Activated naive CD4-positive, alpha-beta T cell treated with anti-CD3 and anti-CD28 coated beads, Interleukin-2, amount 50 U/mL, for 16 hours (primary cell): Measurements from ENCODE around the gene CSF1.
"Not testable (repeated sequence)": the region's sequence is repeated elsewhere in the genome, so short reads cannot be mapped to it uniquely, and the experiment has no call there.

ENCODE experiments used
- DNase-seq: peaks from one replicate; pipeline ENCODE4 v3.0.0-alpha.2; 2020

Gene CSF1, protein sequence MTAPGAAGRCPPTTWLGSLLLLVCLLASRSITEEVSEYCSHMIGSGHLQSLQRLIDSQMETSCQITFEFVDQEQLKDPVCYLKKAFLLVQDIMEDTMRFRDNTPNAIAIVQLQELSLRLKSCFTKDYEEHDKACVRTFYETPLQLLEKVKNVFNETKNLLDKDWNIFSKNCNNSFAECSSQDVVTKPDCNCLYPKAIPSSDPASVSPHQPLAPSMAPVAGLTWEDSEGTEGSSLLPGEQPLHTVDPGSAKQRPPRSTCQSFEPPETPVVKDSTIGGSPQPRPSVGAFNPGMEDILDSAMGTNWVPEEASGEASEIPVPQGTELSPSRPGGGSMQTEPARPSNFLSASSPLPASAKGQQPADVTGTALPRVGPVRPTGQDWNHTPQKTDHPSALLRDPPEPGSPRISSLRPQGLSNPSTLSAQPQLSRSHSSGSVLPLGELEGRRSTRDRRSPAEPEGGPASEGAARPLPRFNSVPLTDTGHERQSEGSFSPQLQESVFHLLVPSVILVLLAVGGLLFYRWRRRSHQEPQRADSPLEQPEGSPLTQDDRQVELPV

DNA sequence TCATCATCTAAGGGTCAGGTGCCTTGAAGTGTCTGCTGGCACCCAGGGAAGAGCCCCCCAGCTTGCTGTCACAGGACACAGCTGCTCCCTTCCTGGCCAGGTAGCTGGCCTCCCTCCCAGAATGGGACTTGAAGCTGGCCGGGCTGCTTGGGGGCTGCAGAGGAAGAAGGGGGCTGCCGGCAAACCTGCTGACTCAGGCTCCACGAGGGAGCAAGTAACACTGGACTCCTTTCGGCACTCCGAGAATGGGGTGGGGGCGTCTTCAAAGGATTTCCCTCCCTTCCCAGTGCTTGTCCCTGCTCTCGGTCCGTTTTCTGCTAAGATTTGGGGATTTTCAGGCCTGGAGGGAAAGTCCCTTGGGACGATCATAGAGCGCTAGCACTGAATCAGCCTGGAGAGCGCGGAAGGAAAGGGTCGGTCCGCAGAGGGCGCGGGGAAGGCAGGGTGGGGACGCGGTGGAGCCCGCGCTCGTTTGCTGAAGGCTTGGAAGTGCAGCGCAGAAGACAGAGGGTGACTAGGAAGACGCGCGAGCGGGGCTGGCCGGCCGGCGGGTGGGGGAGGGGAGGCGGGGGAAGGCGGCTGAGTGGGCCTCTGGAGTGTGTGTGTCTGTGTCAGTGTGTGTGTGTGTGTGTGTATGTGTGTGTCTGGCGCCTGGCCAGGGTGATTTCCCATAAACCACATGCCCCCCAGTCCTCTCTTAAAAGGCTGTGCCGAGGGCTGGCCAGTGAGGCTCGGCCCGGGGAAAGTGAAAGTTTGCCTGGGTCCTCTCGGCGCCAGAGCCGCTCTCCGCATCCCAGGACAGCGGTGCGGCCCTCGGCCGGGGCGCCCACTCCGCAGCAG, at the start of gene CSF1:
CSF1 (plus strand) TSS at position 727 of the 840 bp plus-strand sequence. CDS start 175 bp downstream, outside the sequence.
- DNase-seq = peak; percentile 55

DNA sequence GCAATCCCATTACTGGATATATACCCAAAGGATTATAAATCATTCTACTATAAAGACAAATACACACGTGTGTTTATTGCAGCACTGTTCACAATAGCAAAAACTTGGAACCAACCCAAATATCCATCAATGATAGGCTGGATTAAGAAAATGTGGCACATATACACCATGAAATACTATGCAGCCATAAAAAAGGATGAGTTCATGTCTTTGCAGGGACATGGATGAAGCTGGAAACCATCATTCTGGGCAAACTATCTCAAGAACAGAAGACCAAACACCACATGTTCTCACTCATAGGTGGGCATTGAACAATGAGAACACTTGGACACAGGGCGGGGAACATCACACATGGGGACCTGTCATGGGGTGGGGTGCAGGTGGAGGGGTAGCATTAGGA, 49.0 kb upstream of the CSF1 start:
- not testable (repeated sequence) for DNase-seq

DNA sequence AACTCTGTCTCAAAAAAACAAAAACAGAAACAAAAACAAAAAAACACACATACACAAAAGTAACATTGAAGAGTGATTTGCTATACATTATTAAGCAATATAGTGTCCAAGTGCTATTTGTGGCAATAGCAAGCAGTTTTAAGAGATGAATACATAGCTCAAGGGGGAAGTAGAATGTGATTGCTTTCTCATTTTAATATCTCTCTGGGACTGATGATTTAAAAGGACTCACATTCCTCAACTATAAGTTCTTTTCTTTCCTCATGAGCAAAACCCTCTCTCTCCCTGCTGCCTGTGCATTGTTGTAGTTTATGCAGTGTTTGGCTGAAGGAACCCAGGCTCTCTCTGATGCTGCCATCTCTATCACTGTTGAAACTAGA, 47.0 kb upstream of the CSF1 start:
- no peak for DNase-seq

DNA sequence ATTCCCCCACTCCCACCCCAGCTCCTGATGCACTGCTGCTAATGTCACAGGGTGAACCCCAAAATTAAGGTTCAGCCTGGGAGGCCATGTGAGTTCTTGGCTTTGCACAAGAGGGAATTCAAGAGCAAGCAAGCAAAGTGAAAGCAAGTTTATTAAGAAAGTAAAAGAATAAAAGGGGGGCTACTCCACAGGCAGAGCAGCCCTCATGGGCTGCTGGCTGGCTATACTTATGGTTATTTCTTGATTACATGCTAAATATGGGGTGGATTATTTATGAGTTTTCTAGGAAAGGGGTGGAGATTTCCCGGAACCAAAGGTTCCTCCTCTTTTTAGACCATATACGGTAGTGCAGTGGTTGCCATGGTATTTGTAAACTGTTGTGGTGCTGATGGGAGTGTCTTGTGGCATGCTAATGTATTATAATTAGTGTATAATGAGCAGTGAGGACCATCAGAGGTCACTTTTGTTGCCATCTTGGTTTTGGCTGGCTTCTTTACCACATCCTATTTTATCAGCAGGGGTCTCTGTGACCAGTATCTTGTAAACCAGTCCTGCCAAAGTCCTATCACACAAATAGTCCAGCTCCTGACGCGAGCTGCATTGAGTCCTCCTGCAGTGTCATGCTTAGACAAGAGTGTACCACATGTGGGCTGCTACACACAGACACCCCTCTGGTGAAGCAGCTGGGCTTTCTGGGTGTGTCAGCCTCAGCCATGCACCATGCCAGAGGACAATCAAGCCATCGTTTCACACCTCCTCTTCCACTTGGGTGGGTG, 46.4 kb upstream of the CSF1 start:
- no peak for DNase-seq

DNA sequence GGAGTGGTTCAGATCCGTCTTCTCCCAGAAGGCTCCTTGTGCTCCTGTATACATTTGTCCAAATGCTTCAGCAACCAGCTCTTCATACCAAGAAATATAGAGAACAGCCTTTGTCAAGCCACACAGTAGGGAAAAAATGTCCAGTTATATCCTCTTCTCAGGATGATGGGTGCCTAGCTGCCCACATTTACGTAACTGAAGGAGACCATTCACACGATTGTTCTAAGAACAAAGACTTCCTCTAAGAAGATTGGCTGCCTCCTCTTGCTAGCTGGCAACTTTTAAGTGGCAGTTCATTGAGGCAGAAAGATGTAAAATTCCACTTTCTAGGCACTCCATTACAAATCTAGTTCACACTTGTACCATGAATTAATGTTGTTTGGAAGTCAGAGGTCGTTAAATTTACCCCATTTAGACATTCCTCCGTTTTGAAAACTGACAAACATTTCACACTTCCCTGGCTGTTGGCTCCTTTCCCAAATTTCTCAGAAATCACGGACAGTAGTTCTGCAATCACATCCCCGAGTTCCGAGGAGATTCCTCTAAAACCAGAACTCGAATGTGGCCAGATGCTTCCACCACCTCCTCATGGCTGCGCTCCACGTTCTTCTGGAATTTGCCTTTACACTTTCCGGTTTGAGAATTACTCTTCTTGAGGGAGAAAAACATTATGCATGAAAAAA, 45.6 kb upstream of the CSF1 start:
- no peak for DNase-seq

DNA sequence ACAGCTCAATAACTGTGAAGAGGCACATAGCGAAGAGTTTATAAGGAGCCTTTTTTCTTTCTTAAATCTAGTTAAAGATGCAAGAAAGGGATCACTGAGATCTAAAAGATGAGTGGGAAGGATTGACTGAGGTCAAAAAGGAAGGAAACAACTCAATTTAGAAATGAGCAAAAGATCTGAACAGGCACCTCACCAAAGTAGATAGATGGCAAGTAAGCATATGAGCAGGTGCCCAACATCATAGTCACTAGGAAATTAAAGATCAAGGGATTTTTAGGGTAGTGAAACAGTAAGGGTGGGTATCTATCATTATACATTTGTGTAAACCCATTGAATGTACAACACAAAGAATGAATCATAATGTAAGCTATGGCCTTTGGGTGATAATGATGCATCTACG, 44.6 kb upstream of the CSF1 start:
- no peak for DNase-seq

DNA sequence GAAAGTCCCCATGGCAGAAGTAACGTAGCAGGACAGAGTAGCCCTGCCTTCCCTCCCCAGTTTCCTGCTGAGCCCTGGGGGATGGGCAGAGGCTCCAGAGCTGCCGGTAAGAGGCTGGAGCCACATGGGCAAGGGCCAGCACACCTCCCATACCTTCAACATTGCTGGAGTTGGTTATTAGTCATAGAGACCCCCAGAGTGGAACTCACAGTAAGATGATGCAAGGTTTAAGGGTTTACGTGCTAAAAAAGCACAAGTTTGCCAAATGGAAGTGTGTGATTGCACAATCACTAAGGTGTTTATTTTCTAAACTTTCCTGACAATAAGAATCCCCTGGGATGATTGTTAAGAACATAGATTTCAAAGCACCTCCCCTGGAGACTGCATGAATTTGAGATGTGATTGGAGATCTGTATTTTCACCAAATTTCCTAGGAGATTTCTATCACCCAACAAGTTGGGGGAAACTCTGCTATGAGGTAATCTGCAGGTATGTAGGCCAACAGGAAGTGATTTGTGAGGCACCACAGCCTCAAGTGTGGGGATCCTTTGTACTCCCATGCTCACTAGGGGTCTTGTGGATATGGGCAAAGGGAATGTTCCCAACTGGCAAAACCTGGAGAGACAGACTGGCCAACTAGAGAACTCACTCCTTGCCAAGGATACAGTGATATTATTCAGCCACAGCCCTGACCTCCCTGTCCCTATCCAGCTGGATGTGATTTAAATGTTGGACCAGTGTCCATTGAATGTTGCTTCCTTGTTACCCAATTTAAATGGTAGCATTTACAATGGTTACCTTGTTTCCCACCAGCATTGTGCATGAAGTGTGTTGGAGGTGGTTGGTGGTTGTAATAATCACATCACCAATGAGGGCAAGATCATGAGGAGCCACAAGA, 37.1 kb upstream of the CSF1 start:
- DNase-seq = no peak

DNA sequence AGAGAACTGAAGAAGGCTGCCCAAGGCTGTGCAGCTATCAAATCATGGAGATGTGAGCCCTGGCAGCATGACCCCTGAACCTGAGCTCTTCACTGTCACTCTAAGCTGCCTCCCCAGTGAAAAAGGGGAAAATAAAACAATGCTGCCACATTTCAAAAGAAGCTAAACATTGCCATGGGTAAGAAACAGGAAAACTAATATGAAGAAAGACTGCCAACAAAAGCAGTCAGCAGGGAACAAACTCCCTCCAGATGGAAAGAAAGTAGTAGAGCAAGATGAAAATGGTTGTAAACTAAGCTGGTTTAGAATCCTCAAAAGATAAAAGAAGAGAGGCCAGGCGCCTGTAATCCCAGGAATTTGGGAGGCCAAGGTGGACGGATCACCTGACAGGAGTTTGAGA, 36.2 kb upstream of the CSF1 start:
- no peak for DNase-seq

DNA sequence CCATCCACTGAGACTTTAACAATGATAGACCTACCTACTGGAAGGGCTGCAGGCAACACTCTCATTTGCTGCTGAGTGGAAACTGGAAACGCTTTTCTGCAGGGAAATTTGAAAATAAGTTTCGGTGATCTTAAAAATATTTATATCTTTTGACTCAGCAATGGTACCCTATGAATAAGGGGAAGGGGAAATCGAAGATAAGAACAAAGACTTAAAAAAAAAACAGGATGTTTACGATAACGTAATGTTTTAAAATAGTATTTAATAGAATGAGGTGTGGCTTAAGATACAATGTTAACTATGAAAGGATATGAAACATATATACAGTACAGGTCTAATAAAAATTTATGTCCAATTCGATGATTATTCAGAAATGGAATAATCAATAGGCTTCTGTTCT, 34.8 kb upstream of the CSF1 start:
- no peak for DNase-seq

DNA sequence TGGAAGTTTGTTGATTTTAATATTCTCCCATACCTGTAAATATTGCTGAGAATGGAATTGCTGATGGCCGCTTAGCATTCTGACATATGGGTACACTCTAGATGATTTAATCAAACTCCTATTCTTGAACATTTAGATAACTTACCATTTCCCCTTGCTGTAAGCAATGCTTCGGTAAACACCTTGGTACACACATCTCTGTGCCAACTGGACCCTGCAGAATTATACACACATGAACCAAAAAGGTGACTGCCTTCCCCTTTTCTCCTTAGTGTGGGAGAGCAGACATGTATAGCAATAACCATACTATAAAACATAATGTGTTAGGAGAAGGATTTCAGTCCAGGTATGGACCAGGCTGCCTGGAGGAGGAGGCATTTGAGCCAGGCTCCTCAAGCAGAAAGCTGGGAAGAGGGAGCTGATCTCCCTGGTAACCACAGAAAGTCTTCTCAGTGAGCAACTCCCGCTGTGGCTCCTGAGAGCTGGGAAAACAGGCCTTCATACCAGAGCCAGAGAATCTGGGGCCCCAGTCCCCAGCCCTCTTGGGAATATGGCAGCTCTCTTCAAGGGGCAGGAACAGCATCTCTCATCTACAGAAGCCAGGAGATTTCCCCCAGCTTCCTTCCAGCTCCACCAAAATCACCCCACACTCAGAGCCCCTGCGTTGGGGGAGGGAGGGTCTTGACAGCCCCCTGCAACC, 33.9 kb upstream of the CSF1 start:
- no peak for DNase-seq

DNA sequence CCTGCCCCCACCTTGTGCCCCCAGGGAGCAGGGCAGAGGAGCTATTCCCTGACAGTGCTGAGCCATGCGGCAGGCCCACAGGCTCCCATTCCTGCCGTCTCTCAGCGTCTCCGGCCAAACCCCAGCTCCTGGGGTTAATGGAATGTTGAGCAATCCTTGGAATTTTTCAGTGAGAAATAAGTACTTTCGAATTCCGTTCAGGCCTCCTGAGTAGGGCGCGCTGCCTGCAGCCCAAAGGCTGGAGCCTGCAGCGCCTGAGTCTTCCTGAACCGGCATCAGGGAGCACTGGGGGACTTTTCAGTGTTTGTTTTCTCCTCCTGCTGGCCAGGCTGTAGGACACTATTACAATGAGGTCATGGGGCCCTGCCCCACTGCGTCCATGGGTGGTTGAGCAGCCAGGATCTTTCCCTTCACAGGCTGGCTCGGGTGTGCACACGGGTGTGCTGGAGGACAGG, 33.3 kb upstream of the CSF1 start:
- no peak for DNase-seq

DNA sequence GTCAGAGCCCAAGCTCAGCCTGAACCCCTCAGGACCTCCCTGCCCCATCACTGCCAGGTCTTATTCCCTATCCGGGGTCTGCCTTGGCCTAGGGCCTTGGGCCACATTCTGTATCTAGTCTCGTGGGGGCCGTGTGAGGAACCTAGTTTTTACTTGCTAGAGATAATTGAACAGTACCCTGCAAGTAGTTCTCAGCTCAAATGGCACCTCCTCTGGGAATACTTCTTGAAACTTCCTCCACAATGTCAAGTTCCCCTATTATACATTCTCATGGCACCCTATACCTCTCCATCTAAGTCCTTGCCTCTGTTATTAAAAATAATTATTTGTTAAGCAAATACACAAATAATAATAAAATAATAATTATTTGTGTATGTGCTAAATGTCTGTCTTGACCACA, 32.9 kb upstream of the CSF1 start:
- DNase-seq = no peak

DNA sequence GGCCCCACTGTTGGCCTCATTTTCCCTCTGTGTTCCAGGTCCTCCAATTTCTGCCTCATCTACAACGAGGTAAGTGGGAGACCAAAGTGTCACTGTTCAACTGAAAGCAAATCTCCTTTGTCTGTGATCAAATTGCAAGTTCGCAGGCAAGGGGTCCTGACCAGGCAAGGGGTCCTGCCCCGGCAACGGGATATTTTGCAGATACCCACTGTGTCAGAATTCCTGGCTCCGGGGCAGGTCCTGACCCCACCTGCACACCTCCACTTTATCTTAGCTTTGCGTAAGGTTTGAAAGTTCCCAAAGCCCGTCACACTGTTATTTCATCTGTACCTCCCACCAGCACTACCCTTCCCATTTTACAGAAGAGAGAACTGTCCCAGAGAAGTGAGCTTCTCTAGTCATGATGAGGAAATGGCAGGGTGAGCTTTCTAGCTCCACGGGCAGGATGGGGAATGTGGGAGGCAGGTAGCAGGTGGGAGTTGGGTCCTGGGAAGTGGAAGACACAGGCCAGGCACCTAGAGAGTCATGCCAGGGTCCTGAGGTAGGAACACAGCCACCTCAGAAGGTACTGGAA, 32.0 kb upstream of the CSF1 start:
- no peak for DNase-seq

DNA sequence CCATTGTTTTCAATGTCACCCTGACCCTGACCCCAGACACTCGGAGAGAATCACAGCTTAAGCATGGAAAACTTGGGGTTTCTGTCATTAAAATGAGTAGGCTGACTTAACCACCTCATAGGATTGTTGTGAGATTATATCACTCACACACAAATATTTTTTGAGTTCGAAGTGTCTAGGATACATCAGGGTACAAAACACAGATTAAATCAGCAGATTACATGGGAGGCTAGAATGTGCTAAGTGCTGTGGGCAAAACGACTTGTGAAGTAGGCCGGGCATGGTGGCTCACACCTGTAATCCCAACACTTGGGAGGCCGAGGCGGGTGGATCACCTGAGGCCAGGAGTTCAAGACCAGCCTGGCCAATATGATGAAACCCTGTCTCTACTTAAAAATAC, 31.3 kb upstream of the CSF1 start:
- DNase-seq = not testable (repeated sequence)

DNA sequence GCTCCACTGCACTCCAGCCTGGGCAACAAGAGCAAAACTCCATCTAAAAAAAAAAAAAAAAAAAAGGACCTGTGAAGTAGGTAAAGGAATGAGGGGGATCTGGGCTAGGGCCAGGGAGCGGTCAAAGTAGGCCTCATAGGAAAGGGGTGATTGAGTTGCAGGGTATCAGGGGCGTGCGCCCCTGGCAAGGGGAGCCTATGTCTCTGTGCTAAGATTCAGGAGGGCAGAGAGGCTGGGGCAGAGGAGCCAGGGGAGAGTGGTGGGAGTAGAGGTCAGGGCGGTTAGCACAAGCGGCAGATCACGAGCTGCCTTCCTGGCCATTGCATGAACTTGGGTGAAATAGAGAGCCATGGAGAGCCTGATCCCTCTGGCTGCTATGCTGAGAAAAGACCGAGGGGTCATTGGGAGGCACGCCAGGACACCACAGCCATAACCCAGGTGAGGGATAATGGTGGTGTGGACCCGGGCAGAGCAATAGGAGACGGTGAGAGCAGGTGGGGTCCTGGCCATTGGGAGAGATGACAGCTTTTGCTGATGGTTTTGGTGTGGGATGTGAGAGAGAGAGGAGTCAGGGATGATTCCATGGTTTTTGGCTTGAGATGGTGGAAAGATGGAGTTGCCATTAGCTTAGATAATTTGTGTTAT, 30.6 kb upstream of the CSF1 start:
- DNase-seq = no peak

DNA sequence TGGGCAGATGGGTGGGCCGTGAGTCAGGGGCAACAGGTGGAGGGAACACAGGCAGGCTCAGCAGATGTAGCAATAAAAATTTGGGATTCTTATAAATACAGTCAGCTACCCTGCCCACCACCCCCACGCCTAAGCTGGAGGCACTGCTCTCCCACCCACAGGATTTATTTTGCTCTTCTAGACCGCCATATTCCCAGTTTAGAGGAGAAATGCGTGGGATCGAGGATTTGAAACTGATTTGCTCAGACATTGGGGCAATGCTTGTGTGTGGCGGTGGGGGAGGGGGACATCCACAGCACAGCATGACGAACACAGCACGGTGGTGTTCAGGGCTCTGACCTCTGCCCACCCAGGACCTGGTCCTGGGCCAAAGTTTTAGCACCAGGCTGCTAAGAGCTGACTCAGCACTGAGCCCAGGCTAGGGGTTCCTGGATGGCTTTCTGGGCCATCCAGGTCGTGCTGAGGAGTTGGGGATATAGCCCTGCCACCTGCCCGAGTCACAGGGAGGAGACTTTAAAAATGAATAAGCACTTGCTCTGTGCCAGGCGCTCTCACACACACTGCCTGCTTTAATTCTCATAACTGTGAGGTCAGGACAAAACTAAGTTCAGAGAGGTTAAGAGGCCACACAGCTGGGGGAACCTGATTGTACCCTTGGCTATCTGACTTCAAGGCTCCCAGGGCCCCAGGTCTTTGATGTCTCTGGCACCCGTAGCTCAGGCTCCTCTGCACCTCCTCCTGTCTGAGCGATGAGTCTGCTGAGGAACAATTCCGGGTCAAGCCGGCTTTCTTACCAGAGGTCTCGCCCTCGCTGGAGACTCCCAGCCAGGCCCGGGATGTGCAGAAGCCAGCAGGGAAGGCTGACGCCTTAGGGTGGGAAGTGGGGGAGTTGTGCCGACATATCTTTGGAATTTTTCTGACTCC, 29.4 kb upstream of the CSF1 start:
- DNase-seq = no peak

DNA sequence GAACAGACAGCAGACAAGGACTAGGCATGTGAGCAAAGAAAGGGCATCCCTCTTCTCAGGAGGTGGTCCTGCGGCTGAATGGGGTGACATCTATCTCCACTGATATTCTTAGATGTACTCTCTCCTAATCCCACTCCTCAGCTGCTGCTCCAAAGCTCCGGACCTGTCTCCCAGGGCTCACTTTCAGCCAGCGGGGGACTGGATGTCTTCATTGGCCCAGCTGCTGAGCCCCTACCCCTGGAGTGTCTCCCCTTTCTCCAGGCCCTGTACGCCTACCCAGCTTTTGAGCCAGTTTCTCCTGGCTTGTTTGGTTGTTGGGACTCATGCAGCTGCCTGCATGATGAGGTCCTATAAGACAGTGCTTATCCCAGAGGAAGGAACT, 28.8 kb upstream of the CSF1 start:
- no peak for DNase-seq
